HepG2 (cell line): Measurements from ENCODE around the gene TMEM222. TPM values are rescaled to one million over a fixed set of nuclear protein-coding genes. Genes with fewer than 3 reads are reported as not detected.
A peak's percentile ranks its signal among the peaks of the same experiment; 100 is the strongest.

Experiments
- ATF6 ChIP-seq: sonication (generic); formaldehyde crosslinking; conservative IDR thresholded peaks from 2 replicates; pipeline ENCODE4 v1.4.0; 2020; ENCODE audit warnings: missing genetic modification reagents
- BATF2 ChIP-seq: sonication (generic); formaldehyde crosslinking; IDR thresholded peaks from 2 replicates; pipeline ENCODE4 v1.8.0; 2022; ENCODE audit warnings: mild to moderate bottlenecking, missing genetic modification reagents, moderate library complexity
- CCAR2 ChIP-seq: fragments of 200-400 bp; formaldehyde crosslinking; optimal IDR thresholded peaks from 2 replicates; pipeline ENCODE3; 2018; ENCODE audit warnings: low read depth, mild to moderate bottlenecking, low read length, moderate library complexity
- EED ChIP-seq: sonication (generic); formaldehyde crosslinking; IDR thresholded peaks from 2 replicates; pipeline ENCODE4 v1.5.0; 2020; ENCODE audit warnings: mild to moderate bottlenecking, missing genetic modification reagents
- GABPB1 ChIP-seq: IDR thresholded peaks from 2 replicates; pipeline ENCODE4 v1.6.1; 2016; ENCODE audit warnings: mild to moderate bottlenecking, missing genetic modification reagents, moderate library complexity, missing compliant biosample characterization
- HINFP ChIP-seq: sonication (generic); formaldehyde crosslinking; IDR thresholded peaks from 2 replicates; pipeline ENCODE4 v1.4.0; 2020; ENCODE audit warnings: low read depth, mild to moderate bottlenecking, missing genetic modification reagents
- KAT7 ChIP-seq: IDR thresholded peaks from 2 replicates; pipeline ENCODE4 v1.6.1; 2018; ENCODE audit warnings: borderline replicate concordance, missing compliant biosample characterization
- KDM1A ChIP-seq: IDR thresholded peaks from 2 replicates; pipeline ENCODE4 v1.6.1; 2016; ENCODE audit warnings: missing compliant biosample characterization
- KLF11 ChIP-seq: IDR thresholded peaks from 2 replicates; pipeline ENCODE4 v1.6.1; 2016; ENCODE audit warnings: missing compliant biosample characterization
- MAX ChIP-seq: IDR thresholded peaks from 2 replicates; pipeline ENCODE4 v1.6.1; 2012; ENCODE audit warnings: inconsistent platforms
- NONO ChIP-seq, 2 experiments: fragments of 450-650 bp in 1 of 2; sonication (generic) in 1 of 2; formaldehyde crosslinking in 1 of 2; IDR thresholded peaks in 1 of 2; conservative IDR thresholded peaks in 1 of 2; 2 replicates each; pipeline versions ENCODE4 v1.6.1 to v1.8.0; 2017 to 2022; ENCODE audit warnings: mild to moderate bottlenecking in 1 of 2, missing genetic modification reagents in 1 of 2, moderate library complexity in 1 of 2
- POGZ ChIP-seq: sonication (generic); formaldehyde crosslinking; IDR thresholded peaks from 2 replicates; pipeline ENCODE4 v1.4.0; 2020; ENCODE audit warnings: mild to moderate bottlenecking, missing genetic modification reagents
- RFX1 ChIP-seq: fragments of 450-650 bp; IDR thresholded peaks from 2 replicates; pipeline ENCODE4 v1.6.1; 2017
- SAFB2 ChIP-seq: sonication (generic); formaldehyde crosslinking; IDR thresholded peaks from 2 replicates; pipeline ENCODE4 v1.5.1; 2020; ENCODE audit warnings: missing genetic modification reagents, low read depth, mild to moderate bottlenecking, borderline replicate concordance
- TEAD2 ChIP-seq: sonication (generic); formaldehyde crosslinking; IDR thresholded peaks from 2 replicates; pipeline ENCODE4 v1.9.0; 2021; ENCODE audit warnings: missing genetic modification reagents
- TFE3 ChIP-seq: IDR thresholded peaks from 2 replicates; pipeline ENCODE4 v1.6.1; 2016
- ZBTB8A ChIP-seq: sonication (generic); formaldehyde crosslinking; IDR thresholded peaks from 2 replicates; pipeline ENCODE4 v1.4.0; 2020; ENCODE audit warnings: mild to moderate bottlenecking, low read depth, missing genetic modification reagents, borderline replicate concordance
- ZNF275 ChIP-seq: sonication (generic); formaldehyde crosslinking; IDR thresholded peaks from 2 replicates; pipeline ENCODE4 v1.8.0; 2022; ENCODE audit warnings: missing genetic modification reagents, mild to moderate bottlenecking, inconsistent platforms, borderline replicate concordance
- ZNF362 ChIP-seq: sonication (generic); formaldehyde crosslinking; IDR thresholded peaks from 2 replicates; pipeline ENCODE4 v1.4.0; 2020; ENCODE audit warnings: missing genetic modification reagents, mild to moderate bottlenecking, borderline replicate concordance
- ZNF550 ChIP-seq: sonication (generic); formaldehyde crosslinking; IDR thresholded peaks from 2 replicates; pipeline ENCODE4 v1.4.0; 2020; ENCODE audit warnings: mild to moderate bottlenecking, missing genetic modification reagents, borderline replicate concordance
- ZNF589 ChIP-seq: sonication (generic); formaldehyde crosslinking; conservative IDR thresholded peaks from 2 replicates; pipeline ENCODE4 v1.8.0; 2022; ENCODE audit warnings: mild to moderate bottlenecking, moderate library complexity, missing genetic modification reagents
- polyA plus RNA-seq, 8 experiments: library from polyadenylated mRNA; depleted of rRNA in 3 of 8; stranded (reverse) in 7 of 8; unstranded in 1 of 8; fragments of >200 nt; fragmentation: Illumina TruSeq in 4 of 8; extraction: Trizol in 4 of 8; gene quantifications; 2 replicates each; pipeline versions ENCODE4 v1.2.1 to v1.2.3, GENCODE V29; 2011 to 2016; ENCODE audit warnings: low read depth in 4 of 8, missing spikeins in 1 of 8, mixed read lengths in 1 of 8; ENCODE audit not compliant: insufficient read depth in 1 of 8
- total RNA-seq, 5 experiments: library from RNA; depleted of rRNA; stranded (reverse); fragments of >200 nt; fragmentation: Illumina TruSeq; extraction: Trizol; gene quantifications; 2 replicates each; pipeline ENCODE4 v1.2.3, GENCODE V29; 2016; ENCODE audit warnings: low read depth in 1 of 5

TMEM222 gene
- total and polyA plus RNA-seq, 2 of the 13 experiments (the other 11 are each of a cell fraction or from before 2014, with no cell fraction given): 22.7 to 29.6 TPM

GRCh38 chr1:27357281-27358037 is 35.5 kb downstream of the TMEM222 start (continued):
- TF ChIP-seq NONO (IDR thresholded peaks at IDR 0.05) (no peak), NONO (CRISPR knock-in tag; conservative IDR thresholded peaks at IDR 0.05) (no peak), HINFP (CRISPR knock-in tag) (no peak), CCAR2 (no peak), ATF6 (no peak), BATF2 (CRISPR knock-in tag) (no peak), TEAD2 (CRISPR knock-in tag) (no peak), ZNF550 (CRISPR knock-in tag) (no peak), KLF11 (no peak), POGZ (CRISPR knock-in tag) (no peak), EED (CRISPR knock-in tag) (peak; percentile 45; the same call in 1 of the 2 replicates), ZNF362 (CRISPR knock-in tag) (no peak), MAX (peak; percentile 37; the same call in 1 of the 2 replicates), RFX1 (no peak), ZBTB8A (CRISPR knock-in tag) (no peak), ZNF275 (CRISPR knock-in tag) (no peak), KAT7 (CRISPR knock-in tag) (0 out of 2 replicates have a peak, but pooled peaks have one; percentile 47), KDM1A (CRISPR knock-in tag) (no peak), ZNF589 (CRISPR knock-in tag) (no peak), SAFB2 (CRISPR knock-in tag) (no peak), TFE3 (CRISPR knock-in tag) (no peak), GABPB1 (CRISPR knock-in tag) (peak; percentile 34; the same call in 1 of the 2 replicates)
